GM12878 (cell line): ENCODE results near the gene TNS4. TPM values are rescaled to one million over a fixed set of nuclear protein-coding genes. Genes with fewer than 3 reads are reported as not detected.

Experiments
- ATAC-seq: fragments of 200-7000 bp; cut with Tn5 transposase; 3 replicates; pipeline ENCODE4 v1.9.1; 2020; ENCODE audit warnings: mild to moderate bottlenecking, moderate library complexity
- BruUV-seq: library from RNA; stranded (reverse); fragments of 400-500 nt; replicated peaks from 2 replicates; lab custom pipeline; 2021; lab: Mats Ljungman, UMichigan
- CTCF ChIA-PET: fragments of 300-600 bp; sonication (Branson Sonifier 250); formaldehyde crosslinking; extraction: SDS; loops from one replicate; lab custom pipeline; 2021; ENCODE audit warnings: inconsistent platforms; lab: Yijun Ruan, JAX
- POLR2A ChIA-PET: fragments of 350-600 bp; formaldehyde crosslinking; extraction: SDS; loops from one replicate; lab custom pipeline; 2021; ENCODE audit warnings: inconsistent platforms; lab: Charles Lee
- RAD21 ChIA-PET: fragments of 300-600 bp; sonication (Branson Sonifier 250); formaldehyde crosslinking; loops from one replicate; lab custom pipeline; 2023; ENCODE audit warnings: antibody characterized with exemption; ENCODE audit not compliant: unreplicated experiment; lab: Charles Lee
- SMC1A ChIA-PET: fragments of 300-600 bp; sonication (Branson Sonifier 250); formaldehyde crosslinking; loops from one replicate; lab custom pipeline; 2023; ENCODE audit not compliant: unreplicated experiment, uncharacterized antibody; lab: Charles Lee
- DNase-seq: peaks from one replicate; pipeline ENCODE4 v3.0.0-alpha.2; 2011; ENCODE audit warnings: low read depth, low spot score
- FAIRE-seq: peaks from 3 replicates; lab custom pipeline; 2011; peaks lifted over from hg19 to GRCh38; lab: Jason Lieb, UNC
- H2AFZ ChIP-seq: 2 replicates; pipeline ENCODE4 v1.6.0; 2011; ENCODE audit warnings: low read depth, low read length, control low read depth; ENCODE audit not compliant: control insufficient read depth
- H3K27ac ChIP-seq: 2 replicates; pipeline ENCODE4 v1.5.1; 2011; ENCODE audit warnings: control low read depth; ENCODE audit not compliant: control insufficient read depth, insufficient read depth
- H3K27me3 ChIP-seq, 2 experiments: replicated peaks in 1 of 2; 2 replicates each; pipeline versions ENCODE4 v1.6.0 to v1.6.1; 2011; ENCODE audit warnings: low read length in 1 of 2; ENCODE audit not compliant: control insufficient read depth in 2 of 2, insufficient read depth in 2 of 2
- H3K36me3 ChIP-seq, 2 experiments: 2 replicates each; pipeline ENCODE4 v1.5.1; 2011; ENCODE audit warnings: low read length in 1 of 2; ENCODE audit not compliant: control insufficient read depth in 2 of 2, insufficient read depth in 2 of 2
- H3K4me1 ChIP-seq: 2 replicates; pipeline ENCODE4 v1.6.1; 2011; ENCODE audit warnings: mild to moderate bottlenecking, low read length, moderate library complexity, mixed read lengths; ENCODE audit not compliant: control insufficient read depth, insufficient read depth
- H3K4me2 ChIP-seq: 2 replicates; pipeline ENCODE4 v1.6.0; 2011; ENCODE audit warnings: control low read depth; ENCODE audit not compliant: control insufficient read depth, insufficient read depth
- H3K4me3 ChIP-seq: fragments of 200-600 bp; sonication (generic); 2 replicates; pipeline ENCODE4 v1.5.1; 2016
- H3K79me2 ChIP-seq: 2 replicates; pipeline ENCODE4 v1.6.0; 2011; ENCODE audit warnings: low read length; ENCODE audit not compliant: control insufficient read depth, insufficient read depth
- H3K9ac ChIP-seq: 2 replicates; pipeline ENCODE4 v1.8.0; 2011; ENCODE audit warnings: low read length, control low read depth, mixed read lengths; ENCODE audit not compliant: control insufficient read depth, insufficient read depth
- H3K9me3 ChIP-seq: replicated peaks from 3 replicates; pipeline ENCODE4 v1.5.1; 2011; ENCODE audit warnings: mild to moderate bottlenecking, low read length; ENCODE audit not compliant: control insufficient read depth, insufficient read depth
- H4K20me1 ChIP-seq: 2 replicates; pipeline ENCODE4 v1.6.0; 2011; ENCODE audit not compliant: control insufficient read depth, insufficient read depth
- ATF3 ChIP-seq: IDR thresholded peaks from 2 replicates; pipeline ENCODE4 v1.6.1; 2011; ENCODE audit warnings: low read depth, mild to moderate bottlenecking, low read length, moderate library complexity, borderline replicate concordance; ENCODE audit errors: extremely low read depth
- E2F8 ChIP-seq: fragments of 450-650 bp; IDR thresholded peaks from 2 replicates; pipeline ENCODE4 v1.6.1; 2018; ENCODE audit warnings: mild to moderate bottlenecking, low read depth, moderate library complexity; ENCODE audit not compliant: partially characterized antibody
- EZH2 ChIP-seq: IDR thresholded peaks from 2 replicates; pipeline ENCODE4 v1.6.1; 2012; ENCODE audit warnings: low read depth, mild to moderate bottlenecking, control low read depth, inconsistent platforms, low read length, borderline replicate concordance; ENCODE audit not compliant: control insufficient read depth
- IKZF2 ChIP-seq, 2 experiments: fragments of 450-650 bp; IDR thresholded peaks; 2 replicates each; pipeline ENCODE4 v1.6.1; 2017; ENCODE audit warnings: mild to moderate bottlenecking in 2 of 2, moderate library complexity in 2 of 2
- RAD51 ChIP-seq: fragments of 450-650 bp; IDR thresholded peaks from 2 replicates; pipeline ENCODE4 v1.6.1; 2016; ENCODE audit warnings: moderate library complexity, mild to moderate bottlenecking, inconsistent platforms
- SP1 ChIP-seq: IDR thresholded peaks from one replicate; pipeline ENCODE4 v1.6.1; 2011; ENCODE audit warnings: low read depth, low read length
- SUPT20H ChIP-seq: IDR thresholded peaks from 2 replicates; pipeline ENCODE4 v1.6.1; 2011; ENCODE audit warnings: low read depth, mild to moderate bottlenecking, low read length, moderate library complexity, borderline replicate concordance; ENCODE audit not compliant: control insufficient read depth
- WRNIP1 ChIP-seq: IDR thresholded peaks from 2 replicates; pipeline ENCODE4 v1.6.1; 2011; ENCODE audit warnings: low read depth, low read length, improper control_type of control experiment, borderline replicate concordance
- YY1 ChIP-seq: IDR thresholded peaks from 2 replicates; pipeline ENCODE4 v1.6.1; 2011; ENCODE audit warnings: low read depth, mild to moderate bottlenecking, low read length
- ZBTB33 ChIP-seq: fragments of 450-650 bp; IDR thresholded peaks from 2 replicates; pipeline ENCODE4 v1.6.1; 2017; ENCODE audit warnings: mild to moderate bottlenecking
- ZNF274 ChIP-seq: IDR thresholded peaks from one replicate; pipeline ENCODE4 v1.8.0; 2011; ENCODE audit not compliant: insufficient read length, insufficient read depth
- WGBS: methylation state at CpG from one replicate; pipeline ENCODE4 v1.1.6; 2016; ENCODE audit warnings: low lambda C conversion rate; ENCODE audit not compliant: insufficient replicate concordance, insufficient coverage; ENCODE audit errors: missing lambda C conversion rate; 5-methylcytosine and 5-hydroxymethylcytosine counted together
- in situ Hi-C: fragments of 300-500 bp; cut with MboI; formaldehyde crosslinking; loops from 9 replicates; pipeline ENCODE4 v1.14.3; 2018; ENCODE audit warnings: mixed read lengths
- intact Hi-C: fragments of 100-400 bp; cut with micrococcal nuclease; formaldehyde crosslinking; loops from one replicate; pipeline ENCODE4 v1.14.2; 2022; ENCODE audit not compliant: unreplicated experiment
- polyA plus RNA-seq, 11 experiments: library from polyadenylated mRNA; depleted of rRNA in 4 of 11; unstranded in 6 of 11; stranded (reverse) in 5 of 11; fragments of >200 nt; fragmentation: Nextera tagmentation in 4 of 11; fragmentation: Illumina TruSeq in 1 of 11; extraction: Ambion mirVana in 4 of 11; extraction: Trizol in 1 of 11; gene quantifications; 1 replicate in 1 of 11; 2 replicates in 10 of 11; pipeline versions ENCODE4 v1.2.1 to v1.2.3, GENCODE V29; 2011 to 2016; ENCODE audit warnings: inconsistent platforms in 2 of 11, missing spikeins in 2 of 11, low read depth in 1 of 11
- total RNA-seq, 4 experiments: library from RNA; depleted of rRNA in 3 of 4; stranded (reverse); fragments of >200 nt in 3 of 4; fragmentation: Illumina TruSeq in 1 of 4; extraction: Trizol in 1 of 4; gene quantifications; 2 replicates each; pipeline versions ENCODE4 v1.2.1 to v1.2.3, GENCODE V29; 2013 to 2021

TNS4 gene
- total and polyA plus RNA-seq, 10 of the 15 experiments (the other 5 are each of a cell fraction or from before 2014, with no cell fraction given) = 0.10 to 0.90 (median 0.68) TPM; not detected in 2

GRCh38 chr17:40484973-40485530, 16.4 kb downstream of the TNS4 start:
- intact Hi-C loops = no loop called here
- WGBS = 11% methylated on average over 7 of the region's 7 CpGs

DNA sequence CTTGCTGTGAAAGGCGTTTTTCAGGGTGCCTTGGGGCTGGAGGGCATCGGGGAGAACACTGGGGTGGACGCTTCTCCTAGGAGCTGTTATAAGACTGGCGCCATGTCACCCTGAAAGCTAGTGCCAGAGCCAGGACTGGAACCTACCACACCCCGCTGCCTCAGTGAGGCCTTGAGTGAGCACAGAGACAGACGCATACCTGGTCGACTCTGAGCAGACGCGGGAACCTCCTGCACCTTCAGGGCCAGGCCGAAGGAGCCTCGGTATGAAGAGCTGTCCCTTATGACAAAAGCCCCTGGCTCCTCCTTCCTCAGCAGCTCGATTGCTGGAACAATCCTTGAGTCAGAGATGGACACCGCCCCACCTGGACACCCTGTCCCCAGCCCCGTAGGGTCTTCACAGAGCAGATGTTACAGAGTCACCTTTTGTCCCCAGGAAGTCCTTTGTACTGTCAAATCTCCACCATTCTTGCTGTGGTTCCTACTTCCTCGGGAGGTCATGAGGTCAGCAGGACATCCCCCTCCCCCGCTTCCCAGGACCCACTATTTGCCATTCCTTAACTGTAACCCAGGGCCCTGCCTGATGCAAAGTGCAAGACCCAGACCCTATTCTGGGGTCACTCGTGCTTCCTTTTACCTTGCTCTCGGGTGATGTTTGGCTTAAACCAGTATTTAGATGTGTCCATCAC, 17.0 kb downstream of the TNS4 start:
- no TSS peak for BruUV-seq
- intact Hi-C loops = no loop called here
- H3K4me2 ChIP-seq = no peak overlapping the region
- ATAC-seq = no peak
- no peaks in the 10 kb centered on the region for H3K79me2 ChIP-seq
- ChIA-PET CTCF (interaction anchor here (0.9 to 2.1 kb wide), 2 partner anchors 8 to 41 kb away, joined by 4 to 7 read pairs; partner anchors contain the start of gene IGFBP4), RAD21 (no interaction called here), POLR2A (no interaction called here), SMC1A (interaction anchor here (1.2 kb wide), 1 partner anchor 33 kb away, joined by 3 read pairs; no protein-coding TSS in a partner anchor)
- no peak for FAIRE-seq
- H3K9me3 ChIP-seq = no peaks in the 10 kb centered on the region
- H4K20me1 ChIP-seq = no peaks in the 10 kb centered on the region
- peaks cover 15% of the 10 kb centered on the region for H3K4me1 ChIP-seq
- H3K9ac ChIP-seq = no peak overlapping the region
- no peak overlapping the region for H3K27ac ChIP-seq
- H3K4me3 ChIP-seq = no peak overlapping the region
- WGBS = 49% methylated on average over 18 of the region's 18 CpGs
- peaks cover 0 to 2% of the 10 kb centered on the region in 2 experiments; a peak in 1 of 4 replicates for H3K27me3 ChIP-seq
- H2AFZ ChIP-seq = no peak overlapping the region
- in situ Hi-C loops = no loop called here
- DNase-seq = no peak
- no peaks in the 10 kb centered on the region for H3K36me3 ChIP-seq
- no peak for TF ChIP-seq ZBTB33
- no peak for TF ChIP-seq RAD51
- no peak for TF ChIP-seq ATF3
- TF ChIP-seq E2F8 = no peak
- TF ChIP-seq SUPT20H = no peak
- no peak for TF ChIP-seq IKZF2 (IDR thresholded peaks at IDR 0.05)
- TF ChIP-seq SP1 = no peak

More at GRCh38 chr17:40484973-40485530, 16.4 kb downstream of the TNS4 start:
- H3K36me3 ChIP-seq = no peaks in the 10 kb centered on the region
- DNase-seq = no peak
- peaks cover 0 to 2% of the 10 kb centered on the region in 2 experiments; a peak in 1 of 4 replicates for H3K27me3 ChIP-seq
- no peak overlapping the region for H3K9ac ChIP-seq
- ChIA-PET POLR2A (interaction anchor here (0.5 kb wide), 1 partner anchor 1622 kb away, joined by 4 read pairs; no protein-coding TSS in a partner anchor), RAD21 (interaction anchor here (1.8 kb wide), 1 partner anchor 8 kb away, joined by 3 read pairs; no protein-coding TSS in a partner anchor), CTCF (interaction anchor here (0.7 to 2.1 kb wide), 2 partner anchors 9 to 56 kb away, joined by 3 to 7 read pairs; no protein-coding TSS in a partner anchor), SMC1A (interaction anchor here (0.6 to 1.6 kb wide), 3 partner anchors 8 to 60 kb away, joined by 3 to 5 read pairs (median 3); no protein-coding TSS in a partner anchor)
- no peak overlapping the region for H2AFZ ChIP-seq
- no peaks in the 10 kb centered on the region for H3K9me3 ChIP-seq
- ATAC-seq = no peak
- FAIRE-seq = no peak
- H4K20me1 ChIP-seq = no peaks in the 10 kb centered on the region
- no peak overlapping the region for H3K4me2 ChIP-seq
- TF ChIP-seq WRNIP1 (no peak), ZNF274 (no peak), YY1 (no peak), EZH2 (no peak)
- H3K27ac ChIP-seq = no peak overlapping the region
- in situ Hi-C loops = no loop called here
- BruUV-seq = no TSS peak
- no peaks in the 10 kb centered on the region for H3K79me2 ChIP-seq
- H3K4me3 ChIP-seq = no peak overlapping the region
- H3K4me1 ChIP-seq = peaks cover 13% of the 10 kb centered on the region
